ENCODE data around the gene ABLIM2.
"Not testable (repeated sequence)": the region's sequence is repeated elsewhere in the genome, so short reads cannot be mapped to it uniquely, and the experiment has no call there.

ABLIM2 gene

GRCh38 chr4:8156617-8157016 is 2.0 kb downstream of the ABLIM2 start:
- FAIRE-seq, result no peak

- no peak for FAIRE-seq
Measured at GRCh38 chr4:8155660-8156421, 2.8 kb downstream of the ABLIM2 start.

GRCh38 chr4:8155048-8155447 is 3.6 kb downstream of the ABLIM2 start:
- FAIRE-seq, result no peak

GRCh38 chr4:8153441-8153840 is 5.2 kb downstream of the ABLIM2 start:
- FAIRE-seq, result no peak

- FAIRE-seq, result no peak
Measured at GRCh38 chr4:8152865-8153257, 5.8 kb downstream of the ABLIM2 start.

GRCh38 chr4:8152090-8152864 is 6.3 kb downstream of the ABLIM2 start:
- FAIRE-seq, result no peak

GRCh38 chr4:8151165-8151650 is 7.4 kb downstream of the ABLIM2 start:
- FAIRE-seq, result no peak

- FAIRE-seq, result no peak
Measured at GRCh38 chr4:8150152-8151090, 8.2 kb downstream of the ABLIM2 start.

- FAIRE-seq, result no peak
Measured at GRCh38 chr4:8149664-8150063, 8.9 kb downstream of the ABLIM2 start.

GRCh38 chr4:8148785-8149435 is 9.7 kb downstream of the ABLIM2 start:
- no peak for FAIRE-seq

GRCh38 chr4:8148159-8148558 is 10.5 kb downstream of the ABLIM2 start:
- FAIRE-seq, result no peak

GRCh38 chr4:8147231-8147970 is 11.2 kb downstream of the ABLIM2 start:
- no peak for FAIRE-seq

- no peak for FAIRE-seq
Measured at GRCh38 chr4:8146157-8146556, 12.5 kb downstream of the ABLIM2 start.

- FAIRE-seq, result no peak
Measured at GRCh38 chr4:8144359-8144758, 14.3 kb downstream of the ABLIM2 start.

- no peak for FAIRE-seq
Measured at GRCh38 chr4:8143392-8144140, 15.0 kb downstream of the ABLIM2 start.

- no peak for FAIRE-seq
Measured at GRCh38 chr4:8142556-8142955, 16.1 kb downstream of the ABLIM2 start.

GRCh38 chr4:8141935-8142334 is 16.7 kb downstream of the ABLIM2 start:
- no peak for FAIRE-seq

GRCh38 chr4:8140915-8141314 is 17.7 kb downstream of the ABLIM2 start:
- FAIRE-seq, result no peak

- FAIRE-seq, result not testable (repeated sequence)
Measured at GRCh38 chr4:8139726-8140125, 18.9 kb downstream of the ABLIM2 start.

GRCh38 chr4:8136972-8137710 is 21.5 kb downstream of the ABLIM2 start:
- no peak for FAIRE-seq

All from islet of Langerhans (tissue), 1 donor.